Globus pallidus (tissue), 1 donor: ENCODE data around the gene PTCH1.

Experiments
- DNase-seq: peaks from one replicate; pipeline ENCODE4 v3.0.0-alpha.2; 2015; ENCODE audit warnings: low spot score

The PTCH1 gene

DNA sequence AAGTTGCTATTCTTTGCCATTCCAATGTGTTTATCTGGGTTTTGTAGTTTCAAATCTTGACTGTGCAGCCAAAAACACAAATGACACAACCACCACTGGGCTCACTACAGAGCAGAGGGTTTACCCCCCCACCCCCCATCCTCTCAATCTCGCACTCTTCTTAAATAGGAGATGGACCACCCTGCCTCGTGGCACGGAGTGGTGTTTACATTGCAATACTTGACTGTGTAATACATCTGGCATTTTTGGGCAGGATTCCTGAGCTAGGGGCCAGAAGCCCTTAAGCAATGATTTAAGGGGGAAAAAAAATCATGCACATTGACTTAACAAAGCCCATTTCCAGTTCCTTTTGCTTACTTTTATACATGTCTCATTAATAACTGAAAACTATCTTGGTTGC is 19.0 kb downstream of the PTCH1 start:
- no peak for DNase-seq

DNA sequence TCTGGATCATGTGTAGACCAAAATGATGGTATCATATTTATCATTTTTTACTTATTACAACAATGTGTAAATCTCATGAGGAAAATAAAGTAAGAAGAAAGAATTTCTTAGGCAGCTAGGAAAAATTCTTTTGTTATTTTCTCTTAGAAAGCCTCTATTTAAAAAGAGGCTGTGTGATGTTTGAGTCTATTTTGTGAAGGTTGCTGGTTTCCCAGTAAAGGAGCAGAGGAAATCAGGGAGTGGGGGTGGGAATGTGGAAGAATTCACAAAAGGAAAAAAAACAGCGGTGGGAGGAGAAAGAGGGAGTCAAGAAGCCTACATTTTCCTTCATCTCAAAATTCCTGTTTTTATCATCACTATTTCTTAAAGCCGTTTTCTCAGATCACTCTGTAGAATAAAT is 20.1 kb downstream of the PTCH1 start:
- DNase-seq, result no peak

DNA sequence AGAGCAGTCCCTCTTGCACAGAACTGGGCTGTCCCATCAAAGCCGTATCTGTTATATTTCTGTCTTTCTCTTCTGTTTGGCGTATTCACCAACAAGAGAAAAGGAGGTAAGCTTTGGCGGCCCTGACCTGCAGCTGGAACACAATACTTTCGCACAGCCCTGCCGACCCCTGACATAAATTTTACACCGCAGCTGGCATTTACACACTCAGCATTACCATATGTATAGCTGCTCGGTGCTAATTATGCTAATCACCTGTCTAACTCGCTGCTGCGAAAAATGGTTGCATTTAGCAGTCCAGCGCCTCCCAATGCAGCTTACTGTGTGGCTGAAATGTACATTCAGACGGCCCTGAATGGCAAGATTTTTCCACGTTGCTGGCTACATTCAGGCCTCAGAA is 20.8 kb downstream of the PTCH1 start:
- DNase-seq, result no peak

DNA sequence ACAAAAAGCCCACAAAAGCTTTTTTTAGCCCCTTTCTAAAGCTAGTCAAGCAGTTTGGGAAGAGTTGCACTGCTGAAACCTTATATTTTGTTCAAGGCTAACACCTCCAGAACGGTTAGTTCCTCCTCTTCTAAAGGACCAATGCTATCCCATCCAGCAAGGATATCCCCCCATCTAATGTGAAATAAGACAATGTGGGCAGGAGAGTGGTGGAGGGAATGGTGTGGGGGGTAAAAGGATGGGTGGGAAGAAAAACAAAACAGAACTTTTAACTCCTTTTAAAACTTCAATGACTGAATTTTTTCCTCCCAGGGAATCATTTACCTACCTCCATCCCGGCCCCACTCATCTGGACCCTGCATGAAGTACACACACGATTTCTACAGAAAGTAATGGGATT is 21.2 kb downstream of the PTCH1 start:
- DNase-seq, result no peak

DNA sequence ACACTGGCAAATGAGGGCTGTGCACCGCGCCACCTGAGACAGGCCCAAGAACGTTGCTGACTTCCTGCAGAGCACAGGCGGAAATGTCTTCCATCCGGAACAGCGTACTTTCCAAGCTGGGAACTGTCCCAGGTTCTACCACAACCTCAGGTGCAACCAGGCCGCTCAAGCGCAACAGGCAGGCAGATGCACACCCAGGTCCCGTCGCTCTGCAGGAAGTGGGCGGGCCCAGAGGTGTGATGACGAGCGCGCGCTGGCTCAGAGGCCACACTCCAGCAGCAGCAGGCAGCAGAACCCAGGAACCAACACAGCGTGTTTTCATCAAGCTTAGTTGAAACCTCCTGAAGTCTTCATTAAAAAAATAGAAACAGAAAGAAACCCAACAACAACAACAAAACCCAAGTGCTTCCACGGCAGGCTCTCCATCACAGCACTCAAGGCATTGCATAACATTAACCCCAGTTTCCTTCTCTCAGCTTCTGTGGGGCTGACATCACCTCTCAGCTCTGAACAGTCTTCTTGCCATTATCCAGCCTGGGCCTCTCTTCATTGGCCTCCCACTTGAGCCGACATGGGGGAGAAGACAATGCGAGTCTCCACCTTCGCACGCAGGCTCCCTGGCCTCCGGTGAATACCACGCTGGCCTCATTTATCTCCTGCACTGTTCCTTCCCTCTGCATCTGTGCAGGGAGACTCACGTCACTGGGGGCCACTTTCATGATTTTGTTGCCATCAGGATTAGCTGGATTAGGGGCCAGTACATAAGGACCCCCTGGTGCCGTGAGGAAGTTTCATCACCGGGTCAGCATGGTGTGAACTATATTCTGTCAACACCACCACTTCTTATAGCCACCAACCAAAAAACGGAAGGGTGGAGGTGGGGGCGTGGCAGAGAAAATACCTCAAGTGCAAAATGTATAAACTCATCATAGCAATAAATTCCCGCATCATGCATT is 22.1 kb downstream of the PTCH1 start:
- no peak for DNase-seq

DNA sequence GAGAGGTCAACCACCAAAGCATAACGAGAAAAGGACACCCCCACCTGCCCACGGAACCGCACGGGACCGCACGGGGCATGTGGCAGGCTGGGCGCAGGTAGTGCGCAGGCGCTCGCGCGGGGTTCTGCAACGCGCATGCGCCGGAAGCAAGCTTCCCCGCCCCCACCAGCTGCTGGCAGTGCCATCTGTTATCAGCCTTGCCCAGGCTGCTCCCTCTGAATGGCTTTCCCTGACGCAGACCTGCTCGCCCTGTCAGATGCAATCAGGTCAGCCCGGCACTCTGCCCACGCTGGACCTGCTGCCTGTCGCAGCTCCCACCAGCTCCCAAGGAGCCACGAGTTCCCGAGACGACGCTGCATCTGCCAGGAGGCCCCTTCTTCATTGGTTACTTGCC is 22.8 kb downstream of the PTCH1 start:
- peak; percentile 83 for DNase-seq

DNA sequence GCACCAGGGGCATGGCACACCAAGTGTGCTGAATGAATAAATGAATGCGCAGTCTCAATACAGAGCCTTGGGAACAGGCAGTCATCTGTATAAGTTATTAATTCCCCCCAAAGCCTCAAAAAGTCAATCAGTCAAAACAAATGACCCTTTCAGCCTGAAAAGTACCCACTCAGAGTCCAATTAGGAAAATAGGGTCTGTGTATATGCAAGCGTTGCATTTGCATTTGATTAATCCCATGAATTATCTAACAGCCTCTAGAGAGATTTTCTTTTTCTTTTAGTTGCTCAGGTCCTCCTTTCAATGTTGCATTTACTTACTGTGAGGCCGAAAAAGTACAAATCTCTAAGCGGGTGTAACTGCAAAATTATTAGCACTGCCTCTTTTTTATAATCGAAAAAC is 23.4 kb downstream of the PTCH1 start:
- DNase-seq, result no peak

DNA sequence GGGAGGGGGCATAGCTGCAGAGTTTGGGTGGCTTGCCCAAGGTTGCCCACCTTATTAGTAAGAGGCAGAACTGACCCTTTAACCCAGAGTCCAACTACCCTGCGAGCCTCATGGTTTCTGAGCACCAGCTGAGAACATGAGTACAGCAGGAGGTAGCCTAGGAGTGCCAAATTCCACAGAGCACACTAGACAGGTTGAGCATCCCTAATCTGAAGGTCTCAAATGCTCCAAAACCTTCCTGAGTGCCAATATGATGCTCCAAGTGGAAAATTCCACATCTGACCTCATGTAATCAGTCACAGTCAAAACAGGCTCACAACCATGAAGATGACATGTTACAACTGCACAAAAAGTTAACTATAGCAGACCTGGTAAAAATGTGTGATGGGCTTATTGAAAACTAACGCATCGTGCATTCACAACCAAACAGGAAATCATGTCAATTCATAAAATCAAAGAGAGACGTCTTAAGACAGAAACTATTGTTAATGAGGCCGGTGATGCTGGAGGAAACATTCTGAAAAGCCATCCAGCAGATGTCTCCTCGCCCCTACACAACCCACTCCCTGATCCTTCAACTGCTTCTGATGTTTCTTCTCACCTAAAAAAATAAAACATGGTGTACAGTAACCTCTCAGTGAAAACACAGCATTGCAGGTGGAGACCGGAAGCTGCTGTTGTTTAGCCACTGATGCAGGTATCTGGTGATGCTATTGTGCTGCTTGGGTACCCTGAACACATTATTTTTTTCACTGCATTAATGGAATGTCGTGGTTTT is 25.0 kb downstream of the PTCH1 start:
- DNase-seq, result no peak

DNA sequence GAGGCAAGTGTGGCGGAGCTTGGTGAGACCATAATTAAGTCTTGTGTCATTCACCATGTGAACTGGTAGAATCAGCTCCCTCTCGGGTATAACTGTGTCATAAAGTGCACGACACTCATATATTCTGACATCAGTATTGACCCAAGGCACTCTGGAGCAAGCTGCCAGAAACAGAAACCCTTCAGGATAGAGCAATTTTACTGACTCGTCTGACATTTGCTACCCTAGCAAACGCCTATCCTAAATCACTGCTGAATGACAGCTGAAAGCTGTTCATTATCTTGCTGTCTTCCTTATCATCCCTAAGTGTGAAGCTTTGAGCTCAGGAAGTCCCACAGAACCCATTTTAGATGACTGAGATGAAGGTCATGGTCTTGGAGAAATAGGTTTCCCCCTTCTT is 27.8 kb downstream of the PTCH1 start:
- DNase-seq, result no peak

DNA sequence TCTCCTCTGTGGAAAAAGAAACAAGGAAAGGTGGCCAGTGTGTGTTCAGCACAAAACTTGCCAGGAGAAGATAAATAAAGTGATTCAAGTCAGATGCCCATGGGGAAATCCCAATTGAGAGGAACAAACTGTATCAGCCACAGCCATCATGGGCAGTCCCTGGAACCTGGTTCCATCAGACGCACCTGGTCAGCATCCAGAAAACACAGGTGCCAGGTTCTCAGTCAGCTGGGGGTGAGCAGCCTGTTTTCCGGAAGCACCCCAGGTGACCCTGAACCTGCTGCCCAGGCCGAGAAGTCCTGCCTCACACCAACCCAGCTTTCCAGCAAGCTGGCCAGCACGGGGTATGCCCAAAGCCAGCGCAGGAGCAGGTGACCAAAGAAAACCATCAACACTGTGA is 30.5 kb downstream of the PTCH1 start:
- no peak for DNase-seq

DNA sequence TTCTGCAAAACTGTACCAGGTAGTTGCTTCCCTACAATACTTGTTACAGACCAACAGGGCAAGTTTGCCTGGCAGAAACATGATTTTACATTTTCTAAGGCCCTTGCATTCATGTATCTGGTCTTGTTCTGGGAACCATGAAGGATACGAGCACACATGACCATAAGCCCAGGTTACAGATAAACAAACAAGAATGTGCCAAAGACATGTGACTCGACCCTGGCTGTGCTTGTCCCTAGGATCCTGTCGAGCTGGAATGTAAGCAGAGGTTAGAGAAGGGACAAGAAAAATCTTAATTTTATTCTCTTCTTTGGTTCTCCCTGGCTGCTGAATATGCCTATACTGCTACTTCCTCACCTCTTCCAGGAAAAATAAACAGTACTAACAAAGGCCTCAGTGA is 32.5 kb downstream of the PTCH1 start:
- no peak for DNase-seq

DNA sequence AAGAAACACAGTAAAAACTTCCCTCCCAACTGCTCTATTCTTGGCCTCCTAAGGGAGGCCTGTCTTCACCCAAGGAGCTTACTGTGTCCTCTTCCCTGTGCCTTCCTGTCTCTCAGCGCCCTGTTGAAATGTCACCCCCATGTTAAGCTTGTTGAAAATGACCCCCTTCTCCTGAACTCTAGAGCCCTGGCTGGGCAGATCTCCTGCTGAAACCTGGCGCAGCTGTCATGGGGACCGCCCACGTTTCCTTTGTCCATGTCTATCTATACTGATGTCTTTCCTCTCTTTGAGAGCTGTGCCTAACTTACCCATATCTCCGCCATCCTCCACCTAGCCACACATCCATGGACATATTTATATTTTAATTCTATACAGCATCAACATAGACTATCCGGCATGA is 33.3 kb downstream of the PTCH1 start:
- no peak for DNase-seq

DNA sequence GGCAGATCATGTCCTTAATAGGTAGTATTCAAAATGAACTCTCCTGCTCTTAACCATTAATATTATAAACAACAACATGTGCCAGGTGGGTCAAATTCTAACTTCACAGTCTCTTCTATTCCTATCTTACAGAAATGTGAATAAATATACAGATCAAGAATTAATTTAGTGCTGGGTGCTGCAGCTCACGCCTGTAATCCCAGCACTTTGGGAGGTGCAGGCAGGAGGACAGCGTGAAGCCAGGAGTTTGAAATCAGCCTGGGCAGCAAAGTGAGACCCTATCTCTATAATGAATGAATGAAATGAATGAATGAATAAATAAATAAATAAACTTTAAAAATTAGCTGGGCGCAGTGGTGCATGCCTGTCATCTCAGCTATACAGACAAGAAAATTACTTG is 34.1 kb downstream of the PTCH1 start:
- no peak for DNase-seq

DNA sequence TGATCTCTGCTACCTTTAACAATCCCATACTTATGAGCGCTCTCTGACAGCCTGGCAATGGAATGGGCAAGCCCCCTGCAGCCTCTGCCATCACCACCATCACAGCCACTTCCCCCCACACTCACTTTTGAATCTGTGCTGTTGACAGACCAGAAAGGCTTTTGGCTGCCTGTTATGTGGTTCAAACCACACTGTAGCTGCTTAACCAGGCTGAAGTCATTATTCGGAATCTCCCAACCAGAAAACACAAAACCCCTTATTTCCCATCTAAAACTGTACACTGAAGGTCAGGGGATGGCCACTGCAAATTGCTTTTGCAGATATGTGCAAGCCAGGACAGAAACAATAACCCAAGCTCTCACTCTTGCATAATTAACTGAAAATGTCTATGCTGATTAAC is 35.8 kb downstream of the PTCH1 start:
- no peak for DNase-seq

DNA sequence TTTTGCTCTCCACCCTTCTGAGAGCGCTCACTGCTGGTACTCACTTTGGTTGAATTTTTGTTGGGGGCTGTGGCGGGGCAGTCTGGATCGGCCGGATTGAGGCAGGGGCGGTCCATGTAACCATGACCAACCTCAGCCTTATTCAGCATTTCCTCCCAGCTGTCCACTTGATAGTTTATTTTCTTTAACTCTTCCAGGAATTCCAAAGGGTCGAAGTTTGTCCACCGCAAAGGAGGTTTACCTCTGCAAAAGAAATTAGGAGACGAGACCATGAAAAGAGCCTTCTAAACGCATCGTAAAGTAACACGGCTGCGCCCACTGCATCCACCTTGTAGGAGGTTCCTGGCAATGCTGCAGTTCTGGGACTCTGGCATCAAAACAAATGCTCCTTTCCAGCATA is 36.4 kb downstream of the PTCH1 start:
- DNase-seq, result no peak

DNA sequence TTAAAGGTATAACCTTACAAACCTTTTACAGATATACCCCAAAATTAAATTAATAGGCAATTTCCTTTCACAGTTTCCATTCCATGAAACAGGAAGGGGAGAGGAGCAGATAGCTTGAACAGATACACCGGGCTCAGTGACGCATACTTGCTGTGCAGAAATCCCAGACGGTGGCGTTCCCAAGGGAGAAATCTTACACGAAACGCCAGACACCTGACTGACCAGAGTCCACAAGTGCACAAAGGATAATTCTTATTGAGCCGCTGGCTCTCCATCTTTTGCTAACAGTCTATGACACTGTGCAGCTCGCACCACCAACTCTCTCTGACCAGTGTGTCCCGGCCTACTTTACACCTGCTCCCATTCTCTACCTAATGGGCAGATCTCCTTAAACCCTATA is 37.4 kb downstream of the PTCH1 start:
- no peak for DNase-seq

DNA sequence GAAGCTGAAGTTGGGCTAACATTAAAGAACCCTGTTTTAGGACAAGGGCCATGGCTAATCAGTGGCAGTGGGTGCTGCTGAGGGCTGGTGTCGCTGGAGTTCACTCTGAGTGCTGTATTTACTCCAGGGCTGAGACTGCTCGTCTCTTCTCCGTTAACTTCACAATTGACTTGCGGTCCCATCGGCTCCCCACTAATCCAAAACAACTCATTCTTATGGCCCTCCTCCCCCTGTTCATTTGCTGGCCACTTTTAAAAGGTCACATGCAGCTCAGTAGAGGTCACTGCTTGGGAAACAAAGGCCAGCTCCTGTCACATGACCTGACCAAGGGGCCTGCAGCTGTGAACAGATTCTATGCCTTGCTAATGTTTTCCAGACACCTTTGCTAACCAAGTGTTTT is 38.4 kb downstream of the PTCH1 start:
- DNase-seq, result peak; percentile 78

DNA sequence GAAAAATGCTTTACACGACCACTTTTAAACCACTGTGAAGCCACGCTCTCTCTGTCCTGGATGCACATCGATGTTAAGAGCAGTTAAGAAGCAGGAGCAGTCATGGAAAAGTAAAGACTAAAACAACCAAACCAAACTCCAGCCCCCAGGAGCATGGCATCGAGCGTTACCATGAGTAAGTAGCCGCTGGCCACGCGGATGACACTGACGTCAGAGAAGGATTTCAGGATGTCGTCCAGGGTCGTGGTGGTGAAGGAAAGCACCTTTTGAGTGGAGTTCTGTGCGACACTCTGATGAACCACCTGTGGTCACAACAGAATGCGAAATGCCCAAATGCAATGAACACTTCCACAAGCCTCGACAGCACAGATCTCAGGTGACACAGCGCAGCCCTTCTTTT is 38.9 kb downstream of the PTCH1 start:
- DNase-seq, result no peak

DNA sequence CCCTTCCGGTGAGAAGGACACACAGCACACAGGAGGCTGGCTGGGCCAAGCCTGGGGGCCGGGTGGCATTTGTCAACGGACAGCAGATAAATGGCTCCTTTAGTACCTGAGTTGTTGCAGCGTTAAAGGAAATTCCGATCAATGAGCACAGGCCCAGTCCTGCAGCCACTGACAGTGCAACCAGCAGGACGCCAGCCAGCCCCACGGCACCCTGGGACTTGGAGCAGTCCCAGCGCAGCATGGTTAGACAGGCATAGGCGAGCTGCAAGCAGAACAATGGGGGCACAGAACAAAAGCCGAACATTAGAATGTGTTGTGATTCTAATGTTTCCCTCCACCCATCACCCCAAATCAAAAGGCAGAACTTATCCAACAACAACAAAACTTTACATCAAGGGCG is 39.3 kb downstream of the PTCH1 start:
- DNase-seq, result peak; percentile 93

DNA sequence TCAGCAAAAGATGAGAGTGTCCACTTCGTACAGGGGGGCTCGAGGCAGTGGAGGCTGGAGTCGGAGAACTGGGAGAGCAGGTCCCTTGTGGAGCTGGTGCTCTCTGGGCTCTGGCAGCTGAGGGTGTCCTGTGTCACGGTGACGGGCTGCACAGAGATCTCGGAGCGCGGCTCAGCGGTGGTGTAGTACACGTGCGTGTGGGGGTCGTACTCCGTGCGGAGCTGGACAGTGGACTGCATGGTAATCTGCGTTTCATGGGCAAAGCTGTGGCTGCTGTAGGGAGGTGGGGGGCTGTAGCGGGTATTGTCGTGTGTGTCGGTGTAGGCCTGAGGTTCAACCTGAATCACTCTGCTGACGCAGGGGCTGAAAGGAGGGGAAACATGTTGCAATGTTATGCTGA is 48.0 kb downstream of the PTCH1 start:
- DNase-seq, result no peak

DNA sequence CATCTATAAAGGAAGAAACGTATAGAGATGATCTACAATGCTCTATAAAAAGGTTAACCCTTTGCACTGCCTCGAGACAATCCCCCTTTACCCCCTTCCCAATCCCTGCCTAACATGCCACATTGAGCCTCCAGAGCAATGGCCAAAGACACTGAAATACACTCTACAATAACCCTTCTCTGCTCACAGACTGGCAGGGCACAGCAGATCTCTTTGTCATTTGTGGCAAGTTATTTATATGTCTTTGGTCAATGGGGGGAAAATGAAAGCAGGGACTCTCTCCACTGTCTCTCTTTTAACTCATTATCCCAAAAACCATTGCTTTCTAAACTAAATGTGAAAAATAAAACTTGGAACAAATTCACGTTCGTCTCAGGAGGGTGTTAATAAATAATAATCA is 51.7 kb downstream of the PTCH1 start:
- DNase-seq, result peak; percentile 77

DNA sequence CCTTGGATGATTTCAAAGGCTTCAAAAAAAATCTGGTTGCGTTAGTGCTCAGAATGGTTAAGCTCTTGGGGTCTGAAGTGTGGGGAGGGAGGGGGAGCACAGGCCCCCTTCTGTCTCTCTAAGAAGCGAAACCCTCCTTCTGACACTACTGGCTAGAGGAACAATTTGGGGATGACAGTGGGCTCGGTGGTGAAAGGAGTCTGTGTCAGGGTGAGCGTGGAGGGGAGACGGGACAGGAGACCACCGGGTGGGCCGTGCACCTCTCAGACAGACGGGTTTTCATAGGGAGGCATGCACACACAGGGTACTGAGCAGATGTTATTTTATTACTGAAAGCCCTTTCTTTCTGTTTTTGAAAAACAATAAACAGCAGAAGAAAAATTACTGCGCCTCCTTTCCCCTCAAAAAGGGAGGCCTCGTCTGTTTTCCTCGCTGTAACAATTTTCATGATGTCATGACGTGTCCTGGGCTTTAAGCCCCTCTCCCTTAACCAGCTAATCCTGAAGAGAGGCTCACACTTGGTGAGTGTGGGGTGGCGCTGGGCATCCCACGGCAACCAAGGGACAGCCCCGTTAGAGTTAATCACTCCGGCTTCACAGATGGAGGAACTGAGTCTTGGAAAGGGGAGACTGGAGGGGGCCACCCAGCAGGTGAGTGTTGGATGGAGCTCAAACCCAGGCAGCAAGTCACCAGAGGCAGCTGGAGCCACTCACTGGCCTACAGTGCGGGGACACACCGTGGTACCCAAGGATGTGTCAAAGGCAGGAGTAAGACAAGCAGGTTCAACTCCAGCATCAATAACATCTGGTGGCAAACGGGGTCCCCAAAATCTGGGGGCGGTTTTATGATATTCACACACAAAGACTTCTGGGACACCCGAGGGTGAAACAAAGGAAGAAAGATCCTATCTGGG is 53.4 kb downstream of the PTCH1 start:
- DNase-seq, result no peak
